ENCODE measurements around the gene ERICH6.
A peak's percentile ranks its signal among the peaks of the same experiment; 100 is the strongest.

The ERICH6 gene

DNA sequence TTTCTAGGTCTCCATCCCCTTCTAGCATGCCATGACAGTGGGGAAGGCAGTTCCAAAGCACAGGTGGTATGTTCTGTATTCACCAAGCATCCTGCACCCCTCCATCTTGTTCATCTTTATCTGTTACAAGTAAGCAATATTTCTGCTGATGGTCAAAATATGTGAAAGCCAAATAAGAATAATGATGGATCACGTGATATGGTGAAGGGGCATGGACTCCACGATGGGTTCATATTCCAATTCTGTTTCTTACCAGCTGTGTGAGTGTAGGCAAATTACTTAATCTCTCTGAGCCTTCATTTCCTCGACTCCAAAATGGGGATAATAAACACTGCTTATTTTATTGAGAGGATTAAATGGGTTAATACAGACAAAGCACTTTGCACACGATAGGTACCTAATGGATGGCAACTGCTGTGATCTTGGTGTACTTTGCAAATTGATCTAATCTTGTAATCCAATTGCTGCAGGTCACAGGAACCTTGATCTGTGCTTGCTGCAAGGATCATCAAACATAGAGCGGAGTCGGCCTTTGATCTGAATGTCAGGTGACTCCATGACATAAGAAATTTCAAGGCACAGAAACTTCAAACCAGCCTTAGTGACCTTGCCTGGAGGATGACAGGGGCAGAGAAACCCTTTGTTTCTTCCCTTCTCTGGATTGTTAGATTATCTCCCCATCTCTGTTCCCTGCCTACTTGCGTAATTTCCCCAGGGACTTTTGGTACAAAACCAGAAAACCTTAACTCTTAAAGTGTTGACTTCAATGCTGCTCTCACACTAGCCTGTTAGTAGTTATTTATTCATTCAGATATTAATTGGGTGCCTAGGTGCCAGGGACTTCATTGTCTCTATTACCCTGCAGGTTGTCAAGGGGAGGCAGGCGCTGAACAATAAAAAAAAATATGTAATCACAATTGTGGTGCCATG lies 33.4 kb upstream of the ERICH6 start:
- DNase-seq: no peak

- no peak for DNase-seq
Measured at GRCh38 chr3:150736316-150736719, 32.6 kb upstream of the ERICH6 start.

GRCh38 chr3:150734795-150735119 lies 31.0 kb upstream of the ERICH6 start:
- no peak for DNase-seq

- DNase-seq: no peak
Measured at GRCh38 chr3:150733936-150734794, 30.4 kb upstream of the ERICH6 start.

GRCh38 chr3:150733373-150733935 lies 29.7 kb upstream of the ERICH6 start:
- DNase-seq: no peak

GRCh38 chr3:150729682-150730360 lies 26.1 kb upstream of the ERICH6 start:
- DNase-seq: no peak

DNA sequence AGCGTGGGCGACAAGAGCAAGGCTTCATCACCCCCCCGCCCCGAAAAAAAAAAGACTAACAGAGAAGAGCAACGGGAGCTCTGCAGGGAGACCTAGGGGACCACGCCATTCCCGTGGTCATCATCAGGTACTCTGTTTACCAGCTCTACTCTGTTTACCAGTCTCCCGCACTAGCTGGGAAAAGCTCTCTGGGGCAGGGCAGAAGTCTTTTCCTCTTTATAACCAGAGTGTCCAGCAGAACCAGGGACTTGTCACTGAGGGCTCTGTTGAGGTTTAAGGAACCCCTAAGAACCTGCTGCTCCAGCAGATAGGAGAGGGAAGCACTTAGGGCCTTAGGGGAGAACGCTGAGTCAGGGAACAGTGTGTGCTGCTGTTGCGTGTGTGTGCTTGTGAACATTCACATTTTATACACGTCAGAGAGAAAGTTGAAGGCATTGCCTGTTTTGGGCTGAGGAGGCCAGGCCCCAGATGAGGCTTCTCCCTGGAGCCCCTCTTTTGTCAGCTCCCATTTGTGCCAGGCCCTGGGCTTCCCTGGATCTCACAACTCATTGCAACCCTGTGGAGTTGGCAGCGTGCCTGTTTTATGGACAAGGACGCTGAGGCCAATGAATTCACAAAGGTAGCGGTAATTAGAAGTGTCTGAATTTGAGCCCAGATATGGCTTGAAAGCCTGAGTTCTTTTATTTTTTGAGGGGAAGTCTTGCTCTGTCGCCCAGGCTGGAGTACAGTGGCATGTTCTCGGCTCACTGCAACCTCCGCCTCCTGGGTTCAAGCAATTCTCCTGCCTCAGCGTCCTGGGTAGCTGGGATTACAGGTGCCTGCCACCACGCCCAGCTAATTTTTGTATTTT lies 24.2 kb upstream of the ERICH6 start:
- no peak for DNase-seq

GRCh38 chr3:150725548-150725947 lies 21.8 kb upstream of the ERICH6 start:
- DNase-seq: no peak

- DNase-seq: no peak
Measured at GRCh38 chr3:150723946-150724345, 20.2 kb upstream of the ERICH6 start.

- no peak for DNase-seq
Measured at GRCh38 chr3:150722267-150722666, 18.5 kb upstream of the ERICH6 start.

DNA sequence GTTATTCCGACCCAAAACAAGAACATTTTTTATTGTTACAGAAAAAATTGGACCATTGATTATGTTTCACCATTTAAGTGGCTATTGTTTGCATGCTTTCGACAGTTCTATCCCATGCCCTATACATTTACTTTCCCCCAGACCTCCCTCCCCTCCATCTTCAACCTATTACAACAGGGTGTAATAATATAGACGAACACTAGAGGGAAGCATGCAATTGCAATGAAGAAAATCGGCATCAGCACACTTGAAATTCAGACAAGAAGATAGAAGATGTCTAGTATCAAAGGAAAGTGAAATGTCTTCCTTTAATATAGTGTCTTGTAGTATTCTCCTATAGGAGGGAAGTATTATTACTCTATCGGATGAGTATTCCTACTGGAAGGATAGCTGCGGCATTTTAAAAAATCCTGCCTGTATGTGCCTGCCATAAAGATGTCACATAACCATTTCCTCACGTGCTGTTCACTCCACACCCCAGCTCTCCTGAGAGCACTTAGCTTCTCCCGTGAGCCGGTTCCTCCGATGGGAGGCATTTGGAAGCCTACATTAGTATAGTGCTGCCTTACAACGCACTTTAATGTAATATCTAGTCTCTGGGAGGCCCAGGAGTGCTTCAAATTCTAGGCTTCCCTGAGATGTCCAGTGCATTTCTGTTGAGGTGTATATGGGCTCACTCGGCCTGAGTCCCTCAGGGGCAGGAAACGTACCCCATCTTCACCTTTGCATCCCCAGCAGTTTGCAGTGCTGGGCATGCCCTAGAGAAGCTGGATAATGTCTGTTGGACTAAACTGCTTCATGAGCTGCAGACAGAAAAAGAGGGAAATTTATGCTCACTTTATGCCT lies 17.8 kb upstream of the ERICH6 start:
- no peak for DNase-seq

- no peak for DNase-seq
Measured at GRCh38 chr3:150720444-150720843, 16.7 kb upstream of the ERICH6 start.

DNA sequence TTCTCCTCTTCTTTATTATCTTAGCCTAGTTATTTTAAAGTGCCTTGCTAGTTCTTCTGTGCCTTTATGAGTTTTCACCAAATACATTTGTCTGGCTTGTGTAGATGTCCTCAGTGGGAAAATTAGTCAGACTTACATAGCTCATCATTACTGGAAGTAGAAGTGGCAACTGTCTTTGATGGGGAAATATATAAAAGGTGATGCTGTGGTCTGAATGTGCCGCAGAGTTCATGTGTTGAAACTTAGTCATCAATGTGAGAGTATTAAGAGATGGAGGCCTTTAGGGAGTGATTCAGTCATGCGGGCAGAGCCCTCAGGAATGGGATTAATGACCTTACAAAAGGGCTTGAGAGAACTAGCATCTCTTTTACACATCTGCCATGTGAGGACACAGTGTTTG lies 6.4 kb upstream of the ERICH6 start:
- no peak for DNase-seq

DNA sequence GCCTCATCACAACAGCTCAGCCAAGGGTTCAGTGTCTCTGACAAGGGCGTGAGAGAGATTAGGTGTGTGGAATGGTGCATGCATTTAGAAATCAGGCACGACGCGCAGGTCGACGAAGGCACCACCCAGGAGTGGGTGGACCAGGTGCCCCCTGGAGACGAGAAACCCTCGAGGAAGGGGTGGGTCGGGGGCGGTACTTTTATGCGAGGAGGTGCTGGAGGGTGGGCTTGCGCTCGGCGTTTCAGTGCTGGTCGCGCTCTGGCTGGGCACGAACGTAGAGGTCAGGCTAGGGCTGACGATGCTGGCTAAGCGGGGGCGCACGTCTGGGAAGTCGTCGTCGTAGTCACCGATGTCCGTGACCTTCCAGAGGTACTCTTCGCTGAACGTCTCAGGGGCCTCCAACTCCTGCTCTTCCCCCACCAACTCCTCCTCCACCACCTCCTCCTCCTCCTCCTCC lies 393 bp downstream of the ERICH6 start:
- peak; percentile 20 for DNase-seq

GRCh38 chr3:150699068-150699639 lies 4.6 kb downstream of the ERICH6 start:
- DNase-seq: no peak

DNA sequence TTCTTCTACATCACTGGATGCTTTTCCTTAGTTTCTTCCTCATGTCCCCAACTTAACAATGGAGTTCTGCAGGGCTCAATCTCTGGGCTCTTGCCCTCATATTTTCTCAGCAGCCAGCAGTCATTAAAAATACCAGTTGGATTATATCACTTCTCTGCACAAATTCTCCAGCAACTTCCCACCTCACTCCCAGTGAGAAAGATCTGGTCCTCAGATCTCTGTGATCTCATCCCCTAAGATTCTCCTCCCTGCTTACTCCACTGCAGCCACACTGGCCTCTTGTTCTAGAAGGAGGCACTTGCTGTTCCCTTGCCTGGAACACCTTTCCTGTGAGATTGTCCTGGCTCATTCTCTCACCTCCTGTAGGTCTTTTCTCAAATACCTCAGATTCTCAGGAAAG lies 6.1 kb downstream of the ERICH6 start:
- DNase-seq: no peak

DNA sequence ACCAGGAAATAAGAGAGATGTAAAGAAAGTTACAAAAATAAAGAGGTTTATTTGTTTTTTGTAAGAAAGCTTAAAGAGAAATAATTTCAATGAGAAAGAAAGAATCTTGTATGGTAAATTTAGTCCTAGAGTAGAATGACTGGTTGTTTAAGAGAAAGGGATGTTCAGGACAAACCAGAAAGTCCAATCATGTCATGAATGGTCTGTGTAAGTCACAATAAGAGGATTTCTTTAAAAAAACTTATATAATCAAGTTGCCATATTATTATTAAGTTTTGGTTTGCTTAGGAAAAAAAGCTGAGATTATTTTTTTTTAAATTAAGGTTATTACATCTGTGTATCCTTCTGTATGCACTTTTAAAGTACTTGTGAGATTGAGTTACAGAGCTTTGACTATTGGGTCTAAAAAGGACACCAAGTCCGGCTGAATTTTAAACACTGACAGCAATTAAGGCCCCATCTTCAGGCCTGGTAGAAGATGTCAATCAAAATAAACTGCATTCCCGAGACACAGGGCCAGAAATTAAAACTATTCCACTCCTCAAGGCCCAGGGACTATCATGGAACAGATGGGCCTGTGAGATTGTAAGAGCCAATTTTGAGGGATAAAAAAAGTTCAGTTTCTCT lies 12.2 kb downstream of the ERICH6 start:
- DNase-seq: no peak

- DNase-seq: no peak
Measured at GRCh38 chr3:150687613-150688012, 16.1 kb downstream of the ERICH6 start.

DNA sequence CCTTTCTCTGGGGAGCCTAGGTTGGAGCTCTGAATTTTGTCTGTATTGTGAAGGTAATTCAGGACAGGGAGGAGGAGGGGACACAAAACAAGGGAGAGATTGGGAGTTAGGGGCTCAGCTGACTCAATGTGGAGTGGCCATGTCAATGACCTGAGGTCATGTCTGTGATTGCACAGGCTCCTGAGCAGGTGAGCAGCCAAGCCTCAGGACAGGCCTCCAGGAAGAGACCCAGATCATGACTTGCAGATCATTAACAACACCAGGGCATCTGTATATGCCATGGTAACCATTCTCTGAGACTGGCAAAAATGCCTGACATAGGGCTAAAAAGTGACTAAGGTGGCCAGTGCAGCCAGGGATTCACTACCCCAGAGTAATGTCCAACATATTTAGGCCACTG lies 20.9 kb downstream of the ERICH6 start:
- no peak for DNase-seq

- no peak for DNase-seq
Measured at GRCh38 chr3:150682279-150682678, 21.4 kb downstream of the ERICH6 start.

Data from stimulated activated CD4-positive, alpha-beta T cell treated with anti-CD3 and anti-CD28 coated beads, Interleukin-12 subunit alpha, Interleukin-12 subunit beta, amount 100 ng/mL, for 4 hours (primary cell).